Naive thymus-derived CD8-positive, alpha-beta T cell (primary cell): Measurements from ENCODE around the gene DCC. TPM values are rescaled to one million over a fixed set of nuclear protein-coding genes. Genes with fewer than 3 reads are reported as not detected.

ENCODE experiments used
- ATAC-seq, 2 donors: fragments of 150-1000 bp; cut with Tn5 transposase in 1 of 2; sonication (Bioruptor Pico), chemical (Tn5 transposase) in 1 of 2; 1 replicate in 1 of 2; 2 replicates in 1 of 2; pipeline ENCODE4 v1.10.0; 2021; ENCODE audit warnings: mild to moderate bottlenecking in 2 of 2, moderate library complexity in 2 of 2
- POLR2A ChIA-PET: fragments of 350-600 bp; sonication (Branson Sonifier 250); formaldehyde crosslinking; loops from one replicate; lab custom pipeline; 2021; ENCODE audit warnings: antibody characterized with exemption; lab: Charles Lee
- DNase-seq, 10 donors: peaks; one replicate each; pipeline versions ENCODE4 v3.0.0 to v3.0.0-alpha.2; 2020 to 2022
- H3K27ac Mint-ChIP-seq, 10 donors: one replicate each; pipeline ENCODE4 v1.8.0; 2020 to 2022; ENCODE audit warnings: mild to moderate bottlenecking in 10 of 10, mixed read lengths in 10 of 10, moderate library complexity in 4 of 10, inconsistent platforms in 1 of 10
- H3K27me3 Mint-ChIP-seq, 5 donors: one replicate each; pipeline ENCODE4 v1.8.0; 2021 to 2022; ENCODE audit warnings: mixed read lengths in 5 of 5
- H3K36me3 Mint-ChIP-seq, 3 donors: one replicate each; pipeline ENCODE4 v1.8.0; 2020 to 2022; ENCODE audit warnings: mixed read lengths in 3 of 3, mild to moderate bottlenecking in 2 of 3, inconsistent platforms in 1 of 3
- H3K4me1 Mint-ChIP-seq, 4 donors: one replicate each; pipeline ENCODE4 v1.8.0; 2021 to 2022; ENCODE audit warnings: mixed read lengths in 4 of 4
- H3K4me3 Mint-ChIP-seq, 10 donors: one replicate each; pipeline ENCODE4 v1.8.0; 2020 to 2022; ENCODE audit warnings: mild to moderate bottlenecking in 10 of 10, mixed read lengths in 10 of 10, moderate library complexity in 6 of 10, inconsistent platforms in 1 of 10
- H3K9me3 Mint-ChIP-seq, 9 donors: one replicate each; pipeline ENCODE4 v1.8.0; 2020 to 2022; ENCODE audit warnings: mixed read lengths in 9 of 9, mild to moderate bottlenecking in 3 of 9, inconsistent platforms in 1 of 9, moderate library complexity in 1 of 9
- polyA plus RNA-seq, 3 donors: library from polyadenylated mRNA; unstranded; fragments of 300-500 nt; fragmentation: Illumina TruSeq; gene quantifications; one replicate each; pipeline ENCODE4 v1.2.3, GENCODE V29; 2021
- total RNA-seq, 8 experiments: library from RNA in 2 of 8; stranded (reverse) in 2 of 8; gene quantifications; one replicate each; pipeline ENCODE4 v1.2.3 and lab custom pipeline; 2021 to 2026

The DCC gene
- total and polyA plus RNA-seq, 5 experiments from 2014 or later = not detected

GRCh38 chr18:52441794-52442193 is 101.8 kb downstream of the DCC start:
- no peak for DNase-seq
- peaks cover 0 to 2% (median 0%) of the 10 kb centered on the region in 5 donors for H3K27me3 Mint-ChIP-seq
- H3K4me3 Mint-ChIP-seq = no peak overlapping the region
- H3K27ac Mint-ChIP-seq = no peak overlapping the region
- H3K36me3 Mint-ChIP-seq = no peaks in the 10 kb centered on the region
- peaks cover 0 to 12% (median 0%) of the 10 kb centered on the region in 9 donors for H3K9me3 Mint-ChIP-seq
- POLR2A ChIA-PET = no interaction called here
- no peaks in the 10 kb centered on the region for H3K4me1 Mint-ChIP-seq
- no peak for ATAC-seq

- Mint-ChIP-seq H3K36me3 (no peaks in the 10 kb centered on the region), H3K4me3 (no peak overlapping the region), H3K9me3 (peaks cover 0 to 12% (median 2%) of the 10 kb centered on the region in 9 donors), H3K4me1 (no peaks in the 10 kb centered on the region), H3K27me3 (peaks cover 0 to 2% (median 0%) of the 10 kb centered on the region in 5 donors), H3K27ac (no peak overlapping the region)
- POLR2A ChIA-PET = no interaction called here
- ATAC-seq (no peak), DNase-seq (no peak)
These were observed 102.7 kb downstream of the DCC start for GRCh38 chr18:52442686-52443085.

- Mint-ChIP-seq H3K4me1 (no peaks in the 10 kb centered on the region), H3K4me3 (no peak overlapping the region), H3K27ac (no peak overlapping the region), H3K9me3 (peaks cover 0 to 10% (median 4%) of the 10 kb centered on the region in 9 donors), H3K27me3 (no peaks in the 10 kb centered on the region), H3K36me3 (no peaks in the 10 kb centered on the region)
- no peak for ATAC-seq
- POLR2A ChIA-PET = no interaction called here
- DNase-seq = no peak
These were observed 111.3 kb downstream of the DCC start for GRCh38 chr18:52451256-52451655.

GRCh38 chr18:52451851-52452250 is 111.9 kb downstream of the DCC start:
- H3K36me3 Mint-ChIP-seq = no peaks in the 10 kb centered on the region
- H3K27ac Mint-ChIP-seq = no peak overlapping the region
- no peaks in the 10 kb centered on the region for H3K4me1 Mint-ChIP-seq
- H3K9me3 Mint-ChIP-seq = peaks cover 0 to 10% (median 3%) of the 10 kb centered on the region in 9 donors
- DNase-seq (no peak), ATAC-seq (no peak)
- POLR2A ChIA-PET = no interaction called here
- H3K4me3 Mint-ChIP-seq = no peak overlapping the region
- no peaks in the 10 kb centered on the region for H3K27me3 Mint-ChIP-seq

GRCh38 chr18:52452427-52452826 is 112.4 kb downstream of the DCC start:
- ATAC-seq (no peak), DNase-seq (no peak)
- Mint-ChIP-seq H3K27ac (no peak overlapping the region), H3K9me3 (peaks cover 0 to 10% (median 3%) of the 10 kb centered on the region in 9 donors), H3K4me3 (no peak overlapping the region), H3K27me3 (no peaks in the 10 kb centered on the region), H3K36me3 (no peaks in the 10 kb centered on the region), H3K4me1 (no peaks in the 10 kb centered on the region)
- POLR2A ChIA-PET = no interaction called here

- peaks cover 0 to 10% (median 0%) of the 10 kb centered on the region in 5 donors for H3K27me3 Mint-ChIP-seq
- DNase-seq = no peak
- H3K4me1 Mint-ChIP-seq = no peaks in the 10 kb centered on the region
- ATAC-seq = no peak
- H3K27ac Mint-ChIP-seq = no peak overlapping the region
- POLR2A ChIA-PET = no interaction called here
- no peak overlapping the region for H3K4me3 Mint-ChIP-seq
- H3K9me3 Mint-ChIP-seq = peaks cover 0 to 12% (median 0%) of the 10 kb centered on the region in 9 donors
- no peaks in the 10 kb centered on the region for H3K36me3 Mint-ChIP-seq
These were observed 119.9 kb downstream of the DCC start for GRCh38 chr18:52459890-52460289.

GRCh38 chr18:52462853-52463252 is 122.9 kb downstream of the DCC start:
- DNase-seq = no peak
- Mint-ChIP-seq H3K27ac (no peak overlapping the region), H3K4me3 (no peak overlapping the region), H3K27me3 (peaks cover 0 to 10% (median 0%) of the 10 kb centered on the region in 5 donors), H3K4me1 (no peaks in the 10 kb centered on the region), H3K9me3 (peaks cover 0 to 12% (median 2%) of the 10 kb centered on the region in 9 donors), H3K36me3 (no peaks in the 10 kb centered on the region)
- POLR2A ChIA-PET = no interaction called here
- ATAC-seq = no peak

- no peaks in the 10 kb centered on the region for H3K36me3 Mint-ChIP-seq
- H3K27ac Mint-ChIP-seq = no peak overlapping the region
- DNase-seq (no peak), ATAC-seq (no peak)
- POLR2A ChIA-PET = no interaction called here
- H3K4me3 Mint-ChIP-seq = no peak overlapping the region
- H3K4me1 Mint-ChIP-seq = no peaks in the 10 kb centered on the region
- peaks cover 0 to 6% (median 0%) of the 10 kb centered on the region in 5 donors for H3K27me3 Mint-ChIP-seq
- peaks cover 0 to 12% (median 3%) of the 10 kb centered on the region in 9 donors for H3K9me3 Mint-ChIP-seq
These were observed 125.4 kb downstream of the DCC start for GRCh38 chr18:52465391-52465790.

- H3K4me3 Mint-ChIP-seq = no peak overlapping the region
- no peak for DNase-seq
These were observed 128.5 kb downstream of the DCC start for GRCh38 chr18:52468496-52468895.

GRCh38 chr18:52475325-52475724 is 135.3 kb downstream of the DCC start:
- no peak for ATAC-seq
- POLR2A ChIA-PET = no interaction called here
- DNase-seq = no peak
- Mint-ChIP-seq H3K4me1 (no peaks in the 10 kb centered on the region), H3K27me3 (peaks cover 0 to 3% (median 0%) of the 10 kb centered on the region in 5 donors), H3K36me3 (no peaks in the 10 kb centered on the region), H3K9me3 (peaks cover 0 to 10% (median 0%) of the 10 kb centered on the region in 9 donors), H3K27ac (no peak overlapping the region), H3K4me3 (no peak overlapping the region)

More at GRCh38 chr18:52468496-52468895, 128.5 kb downstream of the DCC start:
- Mint-ChIP-seq H3K27me3 (peaks cover 0 to 3% (median 0%) of the 10 kb centered on the region in 5 donors), H3K4me1 (no peaks in the 10 kb centered on the region), H3K9me3 (peaks cover 0 to 6% (median 0%) of the 10 kb centered on the region in 9 donors), H3K27ac (no peak overlapping the region), H3K36me3 (no peaks in the 10 kb centered on the region)
- POLR2A ChIA-PET = no interaction called here
- no peak for ATAC-seq

- no peaks in the 10 kb centered on the region for H3K36me3 Mint-ChIP-seq
These were observed 141.1 kb downstream of the DCC start for GRCh38 chr18:52481116-52481515.

GRCh38 chr18:52484977-52485376 is 145.0 kb downstream of the DCC start:
- peaks cover 0 to 1% (median 0%) of the 10 kb centered on the region in 5 donors for H3K27me3 Mint-ChIP-seq
- no peak overlapping the region for H3K27ac Mint-ChIP-seq
- H3K4me3 Mint-ChIP-seq = no peak overlapping the region
- H3K9me3 Mint-ChIP-seq = peaks cover 0 to 15% (median 2%) of the 10 kb centered on the region in 9 donors
- DNase-seq (no peak), ATAC-seq (no peak)
- H3K4me1 Mint-ChIP-seq = no peaks in the 10 kb centered on the region
- POLR2A ChIA-PET = no interaction called here
- H3K36me3 Mint-ChIP-seq = no peaks in the 10 kb centered on the region

More at GRCh38 chr18:52481116-52481515, 141.1 kb downstream of the DCC start:
- POLR2A ChIA-PET = no interaction called here
- H3K4me3 Mint-ChIP-seq = no peak overlapping the region
- no peaks in the 10 kb centered on the region for H3K4me1 Mint-ChIP-seq
- H3K27ac Mint-ChIP-seq = no peak overlapping the region
- no peak for ATAC-seq
- no peak for DNase-seq
- H3K9me3 Mint-ChIP-seq = peaks cover 0 to 4% (median 0%) of the 10 kb centered on the region in 9 donors
- H3K27me3 Mint-ChIP-seq = peaks cover 0 to 1% (median 0%) of the 10 kb centered on the region in 5 donors

GRCh38 chr18:52486052-52486451 is 146.1 kb downstream of the DCC start:
- Mint-ChIP-seq H3K4me3 (no peak overlapping the region), H3K36me3 (no peaks in the 10 kb centered on the region), H3K9me3 (peaks cover 0 to 15% (median 2%) of the 10 kb centered on the region in 9 donors), H3K4me1 (no peaks in the 10 kb centered on the region), H3K27me3 (peaks cover 0 to 1% (median 0%) of the 10 kb centered on the region in 5 donors), H3K27ac (no peak overlapping the region)
- DNase-seq = no peak
- no peak for ATAC-seq
- POLR2A ChIA-PET = no interaction called here
